K562 (cell line): ENCODE data around the gene HSPA4L. TPM values are rescaled to one million over a fixed set of nuclear protein-coding genes. Genes with fewer than 3 reads are reported as not detected.

Experiments used
- BACH1 ChIP-seq: fragments of 200-800 bp; sonication (Bioruptor generic); IDR thresholded peaks from 2 replicates; pipeline ENCODE4 v1.6.1; 2016; ENCODE audit warnings: missing genetic modification characterization, missing compliant biosample characterization
- CREB3 ChIP-seq: fragments of 450-650 bp; conservative IDR thresholded peaks from 2 replicates; pipeline ENCODE4 v1.6.1; 2016; ENCODE audit warnings: missing genetic modification characterization, low read depth, mild to moderate bottlenecking, missing compliant biosample characterization, moderate library complexity
- DIDO1 ChIP-seq: fragments of 450-650 bp; IDR thresholded peaks from 2 replicates; pipeline ENCODE4 v1.6.1; 2016; ENCODE audit warnings: low read depth, missing biosample characterization, missing genetic modification characterization
- ELK3 ChIP-seq: fragments of 450-650 bp; formaldehyde crosslinking; IDR thresholded peaks from 2 replicates; pipeline ENCODE4 v1.4.0; 2020; ENCODE audit warnings: mild to moderate bottlenecking
- GATA2 ChIP-seq: sonication (generic); formaldehyde crosslinking; IDR thresholded peaks from 2 replicates; pipeline ENCODE4 v1.4.0; 2020; ENCODE audit warnings: mild to moderate bottlenecking, missing genetic modification reagents
- KDM1A ChIP-seq, 2 experiments: fragments of 450-650 bp; IDR thresholded peaks; 2 replicates each; pipeline ENCODE4 v1.6.1; 2016; ENCODE audit warnings: mild to moderate bottlenecking in 2 of 2
- KDM4B ChIP-seq, 2 experiments: fragments of 450-650 bp in 1 of 2; sonication (generic) in 1 of 2; IDR thresholded peaks; 2 replicates each; pipeline ENCODE4 v1.6.1; 2016 to 2017; ENCODE audit warnings: borderline replicate concordance in 2 of 2, antibody characterized with exemption in 1 of 2, low read depth in 1 of 2, mild to moderate bottlenecking in 1 of 2
- KDM5B ChIP-seq: fragments of 200-600 bp; sonication (generic); IDR thresholded peaks from 2 replicates; pipeline ENCODE4 v1.6.1; 2012; ENCODE audit warnings: low read depth, mild to moderate bottlenecking, moderate library complexity, low read length, control low read depth, inconsistent platforms; ENCODE audit not compliant: insufficient replicate concordance
- NR4A1 ChIP-seq, 2 experiments: fragments of 250-450 bp in 1 of 2; fragments of 450-650 bp in 1 of 2; sonication (Bioruptor Pico) in 1 of 2; IDR thresholded peaks; 2 replicates each; pipeline versions ENCODE4 v1.4.0 to v1.6.1; 2016 to 2020; ENCODE audit warnings: mild to moderate bottlenecking in 2 of 2, missing compliant biosample characterization in 1 of 2, missing genetic modification characterization in 1 of 2, moderate library complexity in 1 of 2
- PHF8 ChIP-seq: fragments of 200-600 bp; sonication (generic); IDR thresholded peaks from 2 replicates; pipeline ENCODE4 v1.6.1; 2012; ENCODE audit warnings: mixed run types, mild to moderate bottlenecking, inconsistent platforms, low read length, moderate library complexity, borderline replicate concordance
- SAP30 ChIP-seq: fragments of 200-600 bp; sonication (generic); IDR thresholded peaks from 2 replicates; pipeline ENCODE4 v1.6.1; 2012; ENCODE audit warnings: borderline replicate concordance, low read depth, mild to moderate bottlenecking, moderate library complexity, low read length, control low read depth, inconsistent platforms; ENCODE audit not compliant: insufficient read depth, poor library complexity, severe bottlenecking
- SETDB1 ChIP-seq: IDR thresholded peaks from one replicate; pipeline ENCODE4 v1.6.1; 2012; ENCODE audit warnings: low read length, control low read depth, inconsistent platforms
- TFAM ChIP-seq: fragments of 250-450 bp; sonication (Bioruptor Pico); conservative IDR thresholded peaks from 2 replicates; pipeline ENCODE4 v1.5.0; 2021; ENCODE audit warnings: mild to moderate bottlenecking, moderate library complexity
- XRCC5 ChIP-seq: fragments of 200-400 bp; formaldehyde crosslinking; IDR thresholded peaks from 2 replicates; pipeline ENCODE4 v1.6.1; 2017; ENCODE audit warnings: low read depth, mild to moderate bottlenecking, low read length
- YY1 ChIP-seq, 3 experiments: IDR thresholded peaks; 2 replicates each; pipeline ENCODE4 v1.6.1; 2011; ENCODE audit warnings: low read length in 2 of 3, mild to moderate bottlenecking in 2 of 3, moderate library complexity in 2 of 3, borderline replicate concordance in 1 of 3, control low read depth in 1 of 3, low read depth in 1 of 3; ENCODE audit not compliant: insufficient read depth in 3 of 3, insufficient replicate concordance in 2 of 3, control insufficient read depth in 1 of 3, insufficient read length in 1 of 3; ENCODE audit errors: extremely low read depth in 1 of 3
- ZNF277 ChIP-seq: fragments of 250-450 bp; sonication (Bioruptor Pico); IDR thresholded peaks from 2 replicates; pipeline ENCODE4 v1.8.0; 2022; ENCODE audit warnings: inconsistent platforms, mild to moderate bottlenecking, moderate library complexity, borderline replicate concordance
- ZNF444 ChIP-seq: fragments of 250-450 bp; sonication (Bioruptor Pico); IDR thresholded peaks from 2 replicates; pipeline ENCODE4 v1.4.0; 2020; ENCODE audit warnings: mild to moderate bottlenecking, moderate library complexity
- ZNF507 ChIP-seq: conservative IDR thresholded peaks from 2 replicates; pipeline ENCODE4 v1.6.1; 2017; ENCODE audit warnings: missing genetic modification characterization, missing compliant biosample characterization
- ZNF512 ChIP-seq: IDR thresholded peaks from 2 replicates; pipeline ENCODE4 v1.6.1; 2016; ENCODE audit warnings: missing genetic modification characterization, missing compliant biosample characterization
- ZNF57 ChIP-seq: fragments of 450-650 bp; formaldehyde crosslinking; IDR thresholded peaks from 2 replicates; pipeline ENCODE4 v1.4.0; 2020; ENCODE audit warnings: mild to moderate bottlenecking, moderate library complexity
- ZNF830 ChIP-seq: fragments of 250-450 bp; sonication (Bioruptor Pico); IDR thresholded peaks from 2 replicates; pipeline ENCODE4 v1.5.0; 2021; ENCODE audit warnings: mild to moderate bottlenecking
- polyA plus RNA-seq, 8 experiments: library from polyadenylated mRNA; depleted of rRNA in 4 of 8; stranded (reverse) in 5 of 8; unstranded in 3 of 8; fragments of >200 nt; fragmentation: Nextera tagmentation in 2 of 8; fragmentation: Illumina TruSeq in 1 of 8; extraction: Ambion mirVana in 2 of 8; extraction: Trizol in 1 of 8; gene quantifications; 2 replicates each; pipeline versions ENCODE4 v1.2.1 to v1.2.3, GENCODE V29; 2011 to 2014; ENCODE audit warnings: inconsistent platforms in 1 of 8, missing spikeins in 1 of 8
- total RNA-seq, 7 experiments: library from RNA; depleted of rRNA in 6 of 7; stranded (reverse); fragments of >200 nt in 6 of 7; fragmentation: Illumina TruSeq in 2 of 7; extraction: Trizol in 2 of 7; gene quantifications; 2 replicates each; pipeline versions ENCODE4 v1.2.1 to v1.2.3, GENCODE V29; 2011 to 2021; ENCODE audit warnings: low replicate concordance in 1 of 7
- TF ChIP-seq, protein P1 (sequence below): IDR thresholded peaks from 2 replicates; pipeline ENCODE4 v1.6.1; 2014; ENCODE audit warnings: antibody characterized with exemption

The HSPA4L gene
- total and polyA plus RNA-seq, 9 of the 15 experiments (the other 6 are each of a cell fraction or from before 2014, with no cell fraction given) = 12.3 to 37.0 (median 21.7) TPM

- TF ChIP-seq PHF8 (peak; percentile 46), ZNF444 (CRISPR knock-in tag) (no peak), KDM4B (IDR thresholded peaks at IDR 0.05; ENCODE audit: borderline replicate concordance in 2 of 2, low read depth in 1 of 2) (0 out of 4 replicates have a peak, but pooled peaks of 1 of the 2 experiments have one; percentile 50), GATA2 (CRISPR knock-in tag) (no peak), ZNF277 (CRISPR knock-in tag) (no peak), ZNF57 (CRISPR knock-in tag) (no peak), KDM1A (IDR thresholded peaks at IDR 0.05) (no peak), KDM5B (no peak), ZNF512 (tag) (no peak), CREB3 (tag) (no peak), ZNF507 (no peak), SETDB1 (no peak), TFAM (CRISPR knock-in tag) (no peak), NR4A1 (CRISPR knock-in tag; IDR thresholded peaks at IDR 0.05) (no peak), NR4A1 (tag; IDR thresholded peaks at IDR 0.05) (no peak), SAP30 (no peak), DIDO1 (tag) (no peak), BACH1 (tag) (no peak), YY1 (IDR thresholded peaks at IDR 0.05; ENCODE audit: borderline replicate concordance in 1 of 3, control insufficient read depth in 1 of 3, extremely low read depth in 1 of 3, insufficient read depth in 3 of 3, insufficient read length in 1 of 3, insufficient replicate concordance in 2 of 3, low read depth in 1 of 3, low read length in 2 of 3) (peak in 2 of 3 experiments; percentile 53 to 70), ELK3 (CRISPR knock-in tag) (no peak), ZNF830 (CRISPR knock-in tag) (no peak), XRCC5 (no peak)
- TF ChIP-seq, protein P1, sequence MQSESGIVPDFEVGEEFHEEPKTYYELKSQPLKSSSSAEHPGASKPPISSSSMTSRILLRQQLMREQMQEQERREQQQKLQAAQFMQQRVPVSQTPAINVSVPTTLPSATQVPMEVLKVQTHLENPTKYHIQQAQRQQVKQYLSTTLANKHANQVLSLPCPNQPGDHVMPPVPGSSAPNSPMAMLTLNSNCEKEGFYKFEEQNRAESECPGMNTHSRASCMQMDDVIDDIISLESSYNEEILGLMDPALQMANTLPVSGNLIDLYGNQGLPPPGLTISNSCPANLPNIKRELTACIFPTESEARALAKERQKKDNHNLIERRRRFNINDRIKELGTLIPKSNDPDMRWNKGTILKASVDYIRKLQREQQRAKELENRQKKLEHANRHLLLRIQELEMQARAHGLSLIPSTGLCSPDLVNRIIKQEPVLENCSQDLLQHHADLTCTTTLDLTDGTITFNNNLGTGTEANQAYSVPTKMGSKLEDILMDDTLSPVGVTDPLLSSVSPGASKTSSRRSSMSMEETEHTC = no peak
Measured at GRCh38 chr4:127782025-127782274, 172 bp upstream of the HSPA4L start (continued).
